Pancreas (tissue), 10 donors: ENCODE results near the gene PRKCA. TPM values are rescaled to one million over a fixed set of nuclear protein-coding genes. Genes with fewer than 3 reads are reported as not detected.

ENCODE experiments used
- ATAC-seq, 4 donors: fragments of 200-7000 bp; cut with Tn5 transposase; one replicate each; pipeline versions ENCODE4 v1.8.0 to v1.9.1; 2020; ENCODE audit warnings: mild to moderate bottlenecking in 4 of 4, moderate library complexity in 4 of 4
- DNase-seq, 6 donors: peaks; one replicate each; pipeline ENCODE4 v3.0.0-alpha.2; 2020
- FAIRE-seq: peaks from 2 replicates; lab custom pipeline; 2012; peaks lifted over from hg19 to GRCh38; lab: Jason Lieb, UNC
- H3K27ac ChIP-seq, 4 donors: fragments of 200-600 bp; sonication (generic); 1 replicate in 3 of 4; 2 replicates in 1 of 4; pipeline versions ENCODE4 v1.5.0 to v1.8.0; 2020
- H3K27me3 ChIP-seq, 4 donors: fragments of 200-600 bp; one replicate each; pipeline ENCODE4 v1.8.0; 2021
- H3K36me3 ChIP-seq, 3 donors: fragments of 200-600 bp; sonication (generic) in 1 of 3; one replicate each; pipeline versions ENCODE4 v1.5.0 to v1.8.0; 2020 to 2021
- H3K4me1 ChIP-seq, 3 donors: fragments of 200-600 bp; one replicate each; pipeline ENCODE4 v1.8.0; 2021
- H3K4me3 ChIP-seq, 4 donors: fragments of 200-600 bp; sonication (generic) in 2 of 4; one replicate each; pipeline versions ENCODE4 v1.5.0 to v1.8.0; 2020 to 2021
- H3K9me3 ChIP-seq, 4 donors: fragments of 200-600 bp; one replicate each; pipeline ENCODE4 v1.8.0; 2021
- WGBS, 2 donors: extraction: QIAGEN DNeasy Blood & Tissue Kit; methylation state at CpG; one replicate each; pipeline ENCODE4 v1.1.7; 2013; 5-methylcytosine and 5-hydroxymethylcytosine counted together
- intact Hi-C, 3 donors: fragments of 100-400 bp; cut with DNase I; formaldehyde crosslinking; loops; one replicate each; pipeline versions ENCODE4 v1.11.1 to v1.14.2; 2022
- polyA plus RNA-seq, 2 donors: library from polyadenylated mRNA; stranded (reverse); fragments of 200-250 nt; gene quantifications; one replicate each; pipeline ENCODE4 v1.2.3, GENCODE V29; 2013
- total RNA-seq, 6 donors: library from RNA; stranded (reverse); fragmentation: NEBNext Ultra II Directional in 4 of 6; extraction: Animal tissue kit (Norgen Biotek cat#: 25700) in 4 of 6; gene quantifications; one replicate each; pipeline versions ENCODE4 v1.2.1 to v1.2.4, GENCODE V29; 2021 to 2023
- TF ChIP-seq, protein P1 (sequence below), 4 donors: fragments of 200-600 bp; sonication (generic) in 3 of 4; IDR thresholded peaks; one replicate each; pipeline versions ENCODE4 v1.5.0 to v1.8.0; 2021; ENCODE audit warnings: antibody characterized with exemption in 4 of 4
- donor health status: healthy with polysubstance abuse.
- donor health status: DM: no; HTN: no; CAD: no; lungs with moderate emphysema.
- donor health status: DM: no; HTN: no; CAD: no.
- donor health status: control.
- donor health status: control.
- donor health status: Bipolar disorder and iron deficiency.
- donor health status: DM: yes; HTN: yes; CAD: no.
- donor health status: DM: no; HTN: no; CAD: no.
- donor health status: DM: no; HTN: no; CAD: no.
- donor health status: DM: yes; HTN: yes; CAD: no.

Gene PRKCA
- total and polyA plus RNA-seq, 8 donors = 3.5 to 22.3 (median 10.2) TPM

- no peak for DNase-seq
- TF ChIP-seq, protein P1, sequence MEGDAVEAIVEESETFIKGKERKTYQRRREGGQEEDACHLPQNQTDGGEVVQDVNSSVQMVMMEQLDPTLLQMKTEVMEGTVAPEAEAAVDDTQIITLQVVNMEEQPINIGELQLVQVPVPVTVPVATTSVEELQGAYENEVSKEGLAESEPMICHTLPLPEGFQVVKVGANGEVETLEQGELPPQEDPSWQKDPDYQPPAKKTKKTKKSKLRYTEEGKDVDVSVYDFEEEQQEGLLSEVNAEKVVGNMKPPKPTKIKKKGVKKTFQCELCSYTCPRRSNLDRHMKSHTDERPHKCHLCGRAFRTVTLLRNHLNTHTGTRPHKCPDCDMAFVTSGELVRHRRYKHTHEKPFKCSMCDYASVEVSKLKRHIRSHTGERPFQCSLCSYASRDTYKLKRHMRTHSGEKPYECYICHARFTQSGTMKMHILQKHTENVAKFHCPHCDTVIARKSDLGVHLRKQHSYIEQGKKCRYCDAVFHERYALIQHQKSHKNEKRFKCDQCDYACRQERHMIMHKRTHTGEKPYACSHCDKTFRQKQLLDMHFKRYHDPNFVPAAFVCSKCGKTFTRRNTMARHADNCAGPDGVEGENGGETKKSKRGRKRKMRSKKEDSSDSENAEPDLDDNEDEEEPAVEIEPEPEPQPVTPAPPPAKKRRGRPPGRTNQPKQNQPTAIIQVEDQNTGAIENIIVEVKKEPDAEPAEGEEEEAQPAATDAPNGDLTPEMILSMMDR (IDR thresholded peaks at IDR 0.05) = no peak
- no peaks in the 10 kb centered on the region for H3K27me3 ChIP-seq
- WGBS, 2 donors = 95 to 99% methylated on average over 13 of the region's 13 CpGs
- H3K4me3 ChIP-seq = no peak overlapping the region
- H3K36me3 ChIP-seq = no peaks in the 10 kb centered on the region
- intact Hi-C loops = no loop called here
- no peak for FAIRE-seq
- no peaks in the 10 kb centered on the region for H3K4me1 ChIP-seq
- no peak overlapping the region for H3K27ac ChIP-seq
- no peaks in the 10 kb centered on the region for H3K9me3 ChIP-seq
- no peak for ATAC-seq
These were observed 375.0 kb downstream of the PRKCA start for GRCh38 chr17:66677201-66677981.

DNA sequence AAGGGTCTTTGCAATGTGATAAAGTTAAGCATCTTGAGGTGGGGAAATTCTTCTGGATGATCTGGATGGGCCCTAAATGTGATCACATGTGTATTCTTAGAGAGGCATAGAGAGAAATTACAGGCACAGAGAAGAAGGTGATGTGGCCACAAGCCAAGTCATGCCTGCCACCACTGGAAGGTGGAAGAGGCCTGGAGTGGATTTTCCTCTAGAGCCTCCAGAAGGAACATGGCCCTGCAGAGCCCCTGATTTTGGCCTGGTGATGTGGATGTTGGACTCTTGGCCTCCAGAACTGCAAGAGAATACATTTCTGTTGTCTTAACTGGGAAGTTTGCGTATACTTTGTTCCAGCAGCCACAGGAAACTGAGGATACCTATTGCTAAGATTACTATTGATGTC is 375.6 kb downstream of the PRKCA start:
- Histone ChIP-seq H3K4me3 (no peak overlapping the region), H3K27ac (no peak overlapping the region), H3K27me3 (no peaks in the 10 kb centered on the region), H3K36me3 (no peaks in the 10 kb centered on the region), H3K4me1 (no peaks in the 10 kb centered on the region), H3K9me3 (no peaks in the 10 kb centered on the region)
- intact Hi-C loops = no loop called here
- TF ChIP-seq, protein P1 (IDR thresholded peaks at IDR 0.05) = no peak
- 98 to 100% methylated on average over 1 of the region's 1 CpG for WGBS, 2 donors
- ATAC-seq (no peak), DNase-seq (no peak), FAIRE-seq (no peak)

- no peak for DNase-seq
- TF ChIP-seq, protein P1 (IDR thresholded peaks at IDR 0.05) = no peak
- Histone ChIP-seq H3K4me3 (no peak overlapping the region), H3K27ac (no peak overlapping the region), H3K4me1 (no peaks in the 10 kb centered on the region), H3K27me3 (no peaks in the 10 kb centered on the region), H3K36me3 (no peaks in the 10 kb centered on the region), H3K9me3 (no peaks in the 10 kb centered on the region)
- intact Hi-C loops = no loop called here
- ATAC-seq = no peak
- 90 to 95% methylated on average over 2 of the region's 2 CpGs for WGBS, 2 donors
- no peak for FAIRE-seq
These were observed 376.4 kb downstream of the PRKCA start for GRCh38 chr17:66678827-66679226.

- Histone ChIP-seq H3K36me3 (no peaks in the 10 kb centered on the region), H3K27me3 (no peaks in the 10 kb centered on the region), H3K4me1 (no peaks in the 10 kb centered on the region), H3K27ac (no peak overlapping the region), H3K4me3 (no peak overlapping the region), H3K9me3 (no peaks in the 10 kb centered on the region)
- intact Hi-C loops = no loop called here
- no peak for ATAC-seq
- no peak for FAIRE-seq
- TF ChIP-seq, protein P1 (IDR thresholded peaks at IDR 0.05) = no peak
- no peak for DNase-seq
- WGBS, 2 donors = 80 to 83% methylated on average over 11 of the region's 11 CpGs
These were observed 377.5 kb downstream of the PRKCA start for GRCh38 chr17:66679631-66680517.
